Articular chondrocyte of knee joint (primary cell): ENCODE measurements around the gene GTF2F2. TPM values are rescaled to one million over a fixed set of nuclear protein-coding genes. Genes with fewer than 3 reads are reported as not detected.

ENCODE experiments used
- small RNA-seq: library from RNA; depleted of rRNA; stranded (forward); fragments of <200 nt; gene quantifications from one replicate; pipeline ENCODE3, GENCODE V24; 2012
- total RNA-seq: library from RNA; depleted of rRNA; stranded (reverse); fragments of >200 nt; gene quantifications from 2 replicates; pipeline ENCODE4 v1.2.3, GENCODE V29; 2012

The GTF2F2 gene
- total RNA-seq, result 22.1 and 24.5 TPM in 2 replicates

DNA sequence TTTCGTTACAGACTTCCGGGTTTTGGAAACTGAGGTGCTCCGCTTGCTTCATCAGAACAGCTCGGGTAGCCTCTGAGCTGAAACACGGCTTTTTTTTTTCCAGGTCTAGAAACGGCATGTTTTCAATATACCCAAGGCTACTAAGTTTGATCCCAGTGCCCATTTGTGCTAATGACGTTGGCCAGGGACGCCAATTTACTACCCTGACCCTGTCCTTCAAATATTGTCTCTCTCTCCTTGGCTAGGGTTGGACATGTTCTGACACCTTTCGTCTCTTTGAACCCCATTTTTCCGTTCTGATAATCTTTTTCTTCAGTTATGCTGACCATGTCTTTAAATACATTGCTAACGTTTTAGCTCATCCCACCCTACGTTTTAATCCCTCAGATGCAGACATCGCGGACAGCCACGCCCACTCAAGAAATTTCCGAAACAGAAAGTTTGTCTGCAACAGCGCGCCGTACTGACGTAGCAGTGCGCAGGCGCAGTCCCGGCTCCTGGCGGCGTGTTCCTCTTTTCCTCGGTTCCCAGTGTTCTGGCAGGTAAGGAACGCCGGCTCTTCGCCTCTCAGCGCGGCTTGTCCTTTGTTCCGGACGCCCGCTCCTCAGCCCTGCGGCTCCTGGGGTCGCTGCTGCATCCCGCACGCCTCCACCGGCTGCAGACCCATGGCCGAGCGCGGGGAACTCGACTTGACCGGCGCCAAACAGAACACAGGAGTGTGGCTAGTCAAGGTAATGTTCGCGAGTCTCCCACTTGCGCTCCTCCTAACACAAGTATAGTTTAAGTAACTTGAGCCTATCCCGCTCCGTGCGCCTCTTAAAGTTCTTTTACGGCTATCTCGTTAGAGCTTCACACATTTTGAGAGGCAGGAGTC lies at the start of gene GTF2F2:
Gene GTF2F2 (plus strand): TSS at position 520 of the 874 bp plus-strand sequence. CDS start 146 bp downstream, at position 666.

DNA sequence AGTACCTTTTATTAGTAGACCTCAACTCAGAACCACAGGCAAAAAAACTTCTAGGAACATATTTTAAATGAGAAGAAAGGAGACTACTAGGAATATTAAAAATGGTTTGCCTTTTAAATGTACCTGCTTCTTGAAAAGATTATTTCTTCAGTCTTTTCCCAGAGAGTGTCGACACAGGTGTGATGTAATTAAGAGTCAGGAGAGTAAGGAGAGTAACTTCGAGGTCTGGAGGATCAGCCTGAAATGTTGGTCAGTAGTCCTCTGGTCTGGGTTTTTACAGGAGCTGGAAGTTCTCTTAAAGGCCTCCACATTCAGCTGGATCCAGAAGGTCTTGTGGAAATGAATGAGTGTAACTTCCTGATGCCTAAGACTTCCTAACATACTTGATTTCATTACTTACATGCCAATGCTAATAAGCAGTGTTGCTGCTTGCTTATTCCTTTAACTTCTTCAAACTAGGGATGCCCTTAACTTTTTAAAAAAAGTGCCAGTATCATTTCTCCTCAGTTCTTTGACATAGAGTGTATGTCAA lies 80.5 kb downstream of the GTF2F2 start, which contains the start of gene KCTD4:
Gene KCTD4 (minus strand): TSS at position 345 of the 532 bp plus-strand sequence. CDS start 6,478 bp downstream, outside the sequence.

Small RNAs within 50 kb of the gene (small RNA-seq; reads per million reads assigned to genes)
- gene AL138693.1, result not detected
- gene AL138963.2, result 0.61 reads per million, percentile 20 among the genes with 10 or more reads in this experiment

Other genes with a start within 250 kb of the GTF2F2 start
- 3.7 and 4.0 TPM in 2 replicates for gene NUFIP1, start 131.0 kb upstream of the GTF2F2 start, total RNA-seq
- gene GPALPP1, start 131.0 kb upstream of the GTF2F2 start, total RNA-seq, result 29.1 and 36.0 TPM in 2 replicates
- 1.0 and 4.3 TPM in 2 replicates for gene KCTD4, start 80.5 kb downstream of the GTF2F2 start, total RNA-seq
- 3,733 and 3,976 TPM in 2 replicates for gene TPT1, start 220.7 kb downstream of the GTF2F2 start, total RNA-seq